Astrocyte (in vitro differentiated cells and primary cell): ENCODE results near the gene ULK4. TPM values are rescaled to one million over a fixed set of nuclear protein-coding genes. Genes with fewer than 3 reads are reported as not detected.

ENCODE experiments used
- DNase-seq: peaks from one replicate; pipeline ENCODE4 v3.0.0-alpha.2; 2010; ENCODE audit warnings: low read depth
- FAIRE-seq: peaks from 2 replicates; lab custom pipeline; 2011; peaks lifted over from hg19 to GRCh38; lab: Jason Lieb, UNC
- H2AFZ ChIP-seq: 2 replicates; pipeline ENCODE4 v1.6.0; 2012; ENCODE audit warnings: low read depth, low read length, inconsistent platforms
- H3K27ac ChIP-seq: 2 replicates; pipeline ENCODE4 v1.5.1; 2011; ENCODE audit warnings: low read depth, low read length, inconsistent platforms
- H3K27me3 ChIP-seq: 2 replicates; pipeline ENCODE4 v1.6.0; 2011; ENCODE audit warnings: low read length, inconsistent platforms; ENCODE audit not compliant: insufficient read depth
- H3K36me3 ChIP-seq: 2 replicates; pipeline ENCODE4 v1.5.1; 2011; ENCODE audit warnings: low read length, inconsistent platforms; ENCODE audit not compliant: insufficient read depth
- H3K4me1 ChIP-seq: 2 replicates; pipeline ENCODE4 v1.5.1; 2011; ENCODE audit warnings: low read length, inconsistent platforms; ENCODE audit not compliant: insufficient read depth
- H3K4me2 ChIP-seq: 2 replicates; pipeline ENCODE4 v1.6.0; 2012; ENCODE audit warnings: low read length, inconsistent platforms
- H3K4me3 ChIP-seq: 2 replicates; pipeline ENCODE4 v1.5.1; 2011; ENCODE audit warnings: low read depth, mild to moderate bottlenecking, low read length, inconsistent platforms; ENCODE audit not compliant: insufficient read depth
- H3K79me2 ChIP-seq: 2 replicates; pipeline ENCODE4 v1.6.0; 2012; ENCODE audit warnings: mild to moderate bottlenecking, low read length, inconsistent platforms; ENCODE audit not compliant: insufficient read depth
- H3K9ac ChIP-seq: 2 replicates; pipeline ENCODE4 v1.6.0; 2012; ENCODE audit warnings: mild to moderate bottlenecking, low read length, inconsistent platforms
- H3K9me3 ChIP-seq: 2 replicates; pipeline ENCODE4 v1.5.1; 2012; ENCODE audit warnings: low read depth, mild to moderate bottlenecking, low read length, inconsistent platforms; ENCODE audit not compliant: insufficient read depth
- H4K20me1 ChIP-seq: 2 replicates; pipeline ENCODE4 v1.6.0; 2012; ENCODE audit warnings: low read length, inconsistent platforms; ENCODE audit not compliant: insufficient read depth
- H3K27ac Mint-ChIP-seq: one replicate; pipeline ENCODE4 v1.8.0; 2021; ENCODE audit warnings: mild to moderate bottlenecking, mixed read lengths; ENCODE audit not compliant: unreplicated experiment
- H3K27me3 Mint-ChIP-seq: one replicate; pipeline ENCODE4 v1.8.0; 2021; ENCODE audit warnings: low read depth, mixed read lengths; ENCODE audit not compliant: unreplicated experiment
- H3K36me3 Mint-ChIP-seq: one replicate; pipeline ENCODE4 v1.8.0; 2021; ENCODE audit warnings: low read depth, mixed read lengths; ENCODE audit not compliant: unreplicated experiment
- H3K4me1 Mint-ChIP-seq: one replicate; pipeline ENCODE4 v1.8.0; 2021; ENCODE audit warnings: low read depth, mixed read lengths; ENCODE audit not compliant: unreplicated experiment
- H3K4me3 Mint-ChIP-seq: one replicate; pipeline ENCODE4 v1.8.0; 2021; ENCODE audit warnings: mild to moderate bottlenecking, moderate library complexity, mixed read lengths; ENCODE audit not compliant: unreplicated experiment
- H3K9me3 Mint-ChIP-seq: one replicate; pipeline ENCODE4 v1.8.0; 2021; ENCODE audit warnings: mild to moderate bottlenecking, mixed read lengths; ENCODE audit not compliant: unreplicated experiment
- EZH2 ChIP-seq: IDR thresholded peaks from 2 replicates; pipeline ENCODE4 v1.6.1; 2012; ENCODE audit warnings: mild to moderate bottlenecking, low read length, inconsistent platforms; ENCODE audit not compliant: insufficient read depth
- total RNA-seq: library from RNA; stranded (reverse); gene quantifications from 2 replicates; pipeline ENCODE4 v1.2.1, GENCODE V29; 2021
- TF ChIP-seq, protein P1 (sequence below): IDR thresholded peaks from 2 replicates; pipeline ENCODE4 v1.5.1; 2011; ENCODE audit warnings: low read depth, mild to moderate bottlenecking, inconsistent platforms, low read length, moderate library complexity; ENCODE audit not compliant: insufficient read depth

ULK4 gene
- total RNA-seq, 1 donor from 2014 or later, result 6.6 TPM

DNA sequence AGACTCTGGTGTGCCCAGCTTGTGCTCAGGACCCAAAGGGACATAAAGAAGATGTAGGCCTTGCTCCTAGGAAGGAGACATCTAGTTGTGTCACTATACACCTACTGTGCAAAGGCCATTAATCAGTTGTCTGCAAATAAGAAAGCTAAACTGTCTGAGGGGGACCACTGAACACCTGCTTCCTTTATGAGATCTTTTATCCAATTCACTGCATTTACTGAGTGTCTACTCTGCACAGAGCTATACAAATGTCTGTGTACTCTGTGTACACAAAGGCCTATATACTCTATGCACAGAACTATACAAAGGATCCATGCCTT, 637.8 kb downstream of the ULK4 start:
- H3K4me1 Mint-ChIP-seq, result peaks cover 36% of the 10 kb centered on the region

GRCh38 chr3:41323467-41324155, 638.3 kb downstream of the ULK4 start:
- no peaks in the 10 kb centered on the region for H3K9me3 ChIP-seq
- no peaks in the 10 kb centered on the region for H3K79me2 ChIP-seq
- no peak overlapping the region for H3K4me3 Mint-ChIP-seq
- H3K27ac ChIP-seq, result no peak overlapping the region
- H4K20me1 ChIP-seq, result no peaks in the 10 kb centered on the region
- H3K27me3 Mint-ChIP-seq, result no peaks in the 10 kb centered on the region
- H3K4me3 ChIP-seq, result no peak overlapping the region
- H3K4me1 ChIP-seq, result peaks cover 8% of the 10 kb centered on the region
- H3K27me3 ChIP-seq, result no peaks in the 10 kb centered on the region
- FAIRE-seq (no peak), DNase-seq (no peak)
- no peaks in the 10 kb centered on the region for H3K36me3 Mint-ChIP-seq
- H3K27ac Mint-ChIP-seq, result no peak overlapping the region
- peaks cover 33% of the 10 kb centered on the region for H3K4me1 Mint-ChIP-seq
- no peak for TF ChIP-seq EZH2
- TF ChIP-seq, protein P1, sequence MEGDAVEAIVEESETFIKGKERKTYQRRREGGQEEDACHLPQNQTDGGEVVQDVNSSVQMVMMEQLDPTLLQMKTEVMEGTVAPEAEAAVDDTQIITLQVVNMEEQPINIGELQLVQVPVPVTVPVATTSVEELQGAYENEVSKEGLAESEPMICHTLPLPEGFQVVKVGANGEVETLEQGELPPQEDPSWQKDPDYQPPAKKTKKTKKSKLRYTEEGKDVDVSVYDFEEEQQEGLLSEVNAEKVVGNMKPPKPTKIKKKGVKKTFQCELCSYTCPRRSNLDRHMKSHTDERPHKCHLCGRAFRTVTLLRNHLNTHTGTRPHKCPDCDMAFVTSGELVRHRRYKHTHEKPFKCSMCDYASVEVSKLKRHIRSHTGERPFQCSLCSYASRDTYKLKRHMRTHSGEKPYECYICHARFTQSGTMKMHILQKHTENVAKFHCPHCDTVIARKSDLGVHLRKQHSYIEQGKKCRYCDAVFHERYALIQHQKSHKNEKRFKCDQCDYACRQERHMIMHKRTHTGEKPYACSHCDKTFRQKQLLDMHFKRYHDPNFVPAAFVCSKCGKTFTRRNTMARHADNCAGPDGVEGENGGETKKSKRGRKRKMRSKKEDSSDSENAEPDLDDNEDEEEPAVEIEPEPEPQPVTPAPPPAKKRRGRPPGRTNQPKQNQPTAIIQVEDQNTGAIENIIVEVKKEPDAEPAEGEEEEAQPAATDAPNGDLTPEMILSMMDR, result no peak
- H3K36me3 ChIP-seq, result no peaks in the 10 kb centered on the region
- H3K4me2 ChIP-seq, result no peak overlapping the region
- H3K9ac ChIP-seq, result no peak overlapping the region
- no peak overlapping the region for H2AFZ ChIP-seq
- H3K9me3 Mint-ChIP-seq, result peaks cover 2% of the 10 kb centered on the region

More for the DNA sequence above, 637.8 kb downstream of the ULK4 start:
- Histone ChIP-seq H3K79me2 (no peaks in the 10 kb centered on the region), H3K4me1 (peaks cover 9% of the 10 kb centered on the region), H3K27ac (no peak overlapping the region), H3K9me3 (no peaks in the 10 kb centered on the region), H2AFZ (no peak overlapping the region), H3K4me2 (no peak overlapping the region), H3K27me3 (no peaks in the 10 kb centered on the region), H3K9ac (no peak overlapping the region), H3K4me3 (no peak overlapping the region), H4K20me1 (no peaks in the 10 kb centered on the region), H3K36me3 (no peaks in the 10 kb centered on the region)
- FAIRE-seq (no peak), DNase-seq (no peak)
- TF ChIP-seq, protein P1, result no peak
- no peak for TF ChIP-seq EZH2
- Mint-ChIP-seq H3K4me3 (no peak overlapping the region), H3K36me3 (no peaks in the 10 kb centered on the region), H3K9me3 (peaks cover 2% of the 10 kb centered on the region), H3K27me3 (no peaks in the 10 kb centered on the region), H3K27ac (no peak overlapping the region)

DNA sequence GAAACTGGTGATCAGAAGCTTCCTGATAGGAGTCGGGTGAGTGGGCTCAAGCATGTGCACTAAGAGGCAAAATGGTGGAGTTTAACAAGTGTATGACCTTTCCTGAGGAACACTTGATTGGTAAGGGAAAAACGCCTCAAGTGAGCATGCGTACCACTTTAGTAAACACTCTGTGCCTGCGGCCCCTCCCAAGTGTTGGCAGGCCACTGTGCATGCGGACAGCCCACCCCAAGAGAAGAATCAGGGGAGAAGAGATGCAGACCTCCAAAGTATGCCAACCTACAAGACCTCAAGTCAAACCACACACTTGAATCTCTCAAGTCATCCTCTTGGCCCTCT, 640.3 kb downstream of the ULK4 start:
- no peaks in the 10 kb centered on the region for H3K79me2 ChIP-seq
- Mint-ChIP-seq H3K27ac (no peak overlapping the region), H3K4me1 (peaks cover 35% of the 10 kb centered on the region), H3K36me3 (no peaks in the 10 kb centered on the region), H3K27me3 (no peaks in the 10 kb centered on the region), H3K4me3 (no peak overlapping the region), H3K9me3 (peaks cover 2% of the 10 kb centered on the region)
- H3K27ac ChIP-seq, result no peak overlapping the region
- peaks cover 11% of the 10 kb centered on the region for H3K4me1 ChIP-seq
- no peak overlapping the region for H3K9ac ChIP-seq
- TF ChIP-seq EZH2, result no peak
- TF ChIP-seq, protein P1, result no peak
- no peak overlapping the region for H3K4me3 ChIP-seq
- DNase-seq (no peak), FAIRE-seq (no peak)
- no peaks in the 10 kb centered on the region for H3K36me3 ChIP-seq
- no peak overlapping the region for H2AFZ ChIP-seq
- no peaks in the 10 kb centered on the region for H4K20me1 ChIP-seq
- no peaks in the 10 kb centered on the region for H3K27me3 ChIP-seq
- H3K4me2 ChIP-seq, result no peak overlapping the region
- H3K9me3 ChIP-seq, result no peaks in the 10 kb centered on the region
